Panc1 (cell line): Measurements from ENCODE around the gene ITIH5. TPM values are rescaled to one million over a fixed set of nuclear protein-coding genes. Genes with fewer than 3 reads are reported as not detected.

Experiments
- ATAC-seq: fragments of 200-7000 bp; cut with Tn5 transposase; 2 replicates; pipeline ENCODE4 v1.9.1; 2020; ENCODE audit warnings: mild to moderate bottlenecking, moderate library complexity
- BruUV-seq: library from RNA; stranded (reverse); fragments of 400-500 nt; replicated peaks from 2 replicates; lab custom pipeline; 2021; lab: Mats Ljungman, UMichigan
- CTCF ChIA-PET: fragments of 300-600 bp; sonication (Branson Sonifier 250); formaldehyde crosslinking; loops from one replicate; lab custom pipeline; 2022; ENCODE audit warnings: antibody characterized with exemption; lab: Charles Lee
- POLR2A ChIA-PET: fragments of 300-600 bp; sonication (Branson Sonifier 250); formaldehyde crosslinking; loops from one replicate; lab custom pipeline; 2022; ENCODE audit warnings: antibody characterized with exemption; lab: Charles Lee
- DNase-seq: peaks from one replicate; pipeline ENCODE4 v3.0.0-alpha.2; 2010; ENCODE audit warnings: low read depth, low spot score
- H3K27ac ChIP-seq: 2 replicates; pipeline ENCODE4 v1.5.1; 2011; ENCODE audit warnings: mild to moderate bottlenecking, low read length, inconsistent platforms
- H3K27me3 ChIP-seq: fragments of 200-500 bp; sonication (Bioruptor generic); 2 replicates; pipeline ENCODE4 v1.6.0; 2014; ENCODE audit warnings: low read length, inconsistent platforms; ENCODE audit not compliant: control insufficient read depth, insufficient read depth
- H3K36me3 ChIP-seq: fragments of 200-500 bp; sonication (Bioruptor generic); 2 replicates; pipeline ENCODE4 v1.5.1; 2014; ENCODE audit warnings: inconsistent platforms, mild to moderate bottlenecking, low read length, moderate library complexity; ENCODE audit not compliant: control insufficient read depth, insufficient read depth
- H3K4me1 ChIP-seq: 2 replicates; pipeline ENCODE4 v1.5.1; 2011; ENCODE audit warnings: inconsistent platforms, mild to moderate bottlenecking, low read length, moderate library complexity; ENCODE audit not compliant: control insufficient read depth, insufficient read depth
- H3K4me3 ChIP-seq, 2 experiments: 2 replicates each; pipeline ENCODE4 v1.5.1; 2011 to 2012; ENCODE audit warnings: low read depth in 2 of 2, low read length in 2 of 2, mild to moderate bottlenecking in 2 of 2, inconsistent platforms in 1 of 2, moderate library complexity in 1 of 2
- H3K9me3 ChIP-seq: fragments of 200-500 bp; sonication (Bioruptor generic); 2 replicates; pipeline ENCODE4 v1.5.1; 2014; ENCODE audit warnings: low read depth, mild to moderate bottlenecking, inconsistent platforms, low read length, moderate library complexity; ENCODE audit not compliant: control insufficient read depth, insufficient read depth
- CTCF ChIP-seq: fragments of 450-650 bp; IDR thresholded peaks from 2 replicates; pipeline ENCODE4 v1.5.1; 2017; ENCODE audit warnings: mild to moderate bottlenecking
- POLR2AphosphoS5 ChIP-seq: IDR thresholded peaks from 2 replicates; pipeline ENCODE4 v1.6.1; 2012; ENCODE audit warnings: mild to moderate bottlenecking, low read depth, low read length, moderate library complexity
- SIN3A ChIP-seq: IDR thresholded peaks from 2 replicates; pipeline ENCODE4 v1.6.1; 2012; ENCODE audit warnings: low read depth, mild to moderate bottlenecking, low read length, moderate library complexity, borderline replicate concordance; ENCODE audit not compliant: insufficient read depth
- TCF7L2 ChIP-seq: IDR thresholded peaks from 2 replicates; pipeline ENCODE4 v1.6.1; 2011; ENCODE audit warnings: mild to moderate bottlenecking, low read depth, low read length, inconsistent platforms
- in situ Hi-C: cut with HindIII; loops from 2 replicates; pipeline ENCODE4 v1.10.0; 2016; ENCODE audit warnings: low sequenced_read_pairs, low pct_unique_long_range_greater_than_20kb
- intact Hi-C: fragments of 100-400 bp; cut with micrococcal nuclease; formaldehyde crosslinking; loops from one replicate; pipeline ENCODE4 v1.10.0; 2022; ENCODE audit not compliant: unreplicated experiment
- total RNA-seq: library from RNA; stranded (reverse); gene quantifications from one replicate; pipeline ENCODE4 v1.2.1, GENCODE V29; 2021; ENCODE audit not compliant: unreplicated experiment
- TF ChIP-seq, protein P1 (sequence below), 2 experiments: IDR thresholded peaks; 2 replicates each; pipeline ENCODE4 v1.6.1; 2011 to 2012; ENCODE audit warnings: low read depth in 2 of 2, control low read depth in 1 of 2, low read length in 1 of 2, mild to moderate bottlenecking in 1 of 2, moderate library complexity in 1 of 2; ENCODE audit not compliant: insufficient read depth in 1 of 2

Gene ITIH5
- total RNA-seq, 1 experiment from 2014 or later = not detected

DNA sequence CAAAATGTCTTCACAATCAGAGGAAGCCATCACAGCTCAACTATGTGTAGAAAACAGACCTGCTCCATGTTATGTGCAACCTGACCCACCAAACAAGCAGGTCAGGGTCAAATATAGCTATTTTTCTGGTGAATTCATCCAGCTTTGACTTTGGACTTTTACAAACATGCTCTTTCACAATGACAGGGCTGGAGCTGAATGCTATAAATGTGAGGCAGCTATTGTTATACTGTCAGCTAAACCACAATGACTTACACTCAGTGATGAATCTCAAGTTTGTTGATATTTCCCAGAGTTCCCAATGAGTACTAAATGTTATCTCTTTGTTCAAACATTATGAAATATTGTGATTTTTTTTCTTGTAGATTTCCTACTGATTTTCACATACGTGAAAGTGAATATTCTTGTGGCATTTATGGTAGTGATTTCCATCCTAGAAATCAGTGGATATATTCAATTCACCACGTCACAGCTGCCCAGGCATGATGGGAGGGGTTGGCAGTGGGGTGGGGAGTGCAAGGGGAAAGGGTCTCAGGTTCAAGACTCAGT lies 33.9 kb upstream of the ITIH5 start:
- intact Hi-C loops = no loop called here
- no peak for TF ChIP-seq CTCF
- TF ChIP-seq, protein P1, sequence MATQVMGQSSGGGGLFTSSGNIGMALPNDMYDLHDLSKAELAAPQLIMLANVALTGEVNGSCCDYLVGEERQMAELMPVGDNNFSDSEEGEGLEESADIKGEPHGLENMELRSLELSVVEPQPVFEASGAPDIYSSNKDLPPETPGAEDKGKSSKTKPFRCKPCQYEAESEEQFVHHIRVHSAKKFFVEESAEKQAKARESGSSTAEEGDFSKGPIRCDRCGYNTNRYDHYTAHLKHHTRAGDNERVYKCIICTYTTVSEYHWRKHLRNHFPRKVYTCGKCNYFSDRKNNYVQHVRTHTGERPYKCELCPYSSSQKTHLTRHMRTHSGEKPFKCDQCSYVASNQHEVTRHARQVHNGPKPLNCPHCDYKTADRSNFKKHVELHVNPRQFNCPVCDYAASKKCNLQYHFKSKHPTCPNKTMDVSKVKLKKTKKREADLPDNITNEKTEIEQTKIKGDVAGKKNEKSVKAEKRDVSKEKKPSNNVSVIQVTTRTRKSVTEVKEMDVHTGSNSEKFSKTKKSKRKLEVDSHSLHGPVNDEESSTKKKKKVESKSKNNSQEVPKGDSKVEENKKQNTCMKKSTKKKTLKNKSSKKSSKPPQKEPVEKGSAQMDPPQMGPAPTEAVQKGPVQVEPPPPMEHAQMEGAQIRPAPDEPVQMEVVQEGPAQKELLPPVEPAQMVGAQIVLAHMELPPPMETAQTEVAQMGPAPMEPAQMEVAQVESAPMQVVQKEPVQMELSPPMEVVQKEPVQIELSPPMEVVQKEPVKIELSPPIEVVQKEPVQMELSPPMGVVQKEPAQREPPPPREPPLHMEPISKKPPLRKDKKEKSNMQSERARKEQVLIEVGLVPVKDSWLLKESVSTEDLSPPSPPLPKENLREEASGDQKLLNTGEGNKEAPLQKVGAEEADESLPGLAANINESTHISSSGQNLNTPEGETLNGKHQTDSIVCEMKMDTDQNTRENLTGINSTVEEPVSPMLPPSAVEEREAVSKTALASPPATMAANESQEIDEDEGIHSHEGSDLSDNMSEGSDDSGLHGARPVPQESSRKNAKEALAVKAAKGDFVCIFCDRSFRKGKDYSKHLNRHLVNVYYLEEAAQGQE (IDR thresholded peaks at IDR 0.05; ENCODE audit: insufficient read depth in 1 of 2, low read depth in 2 of 2, low read length in 1 of 2) = no peak
- TF ChIP-seq POLR2AphosphoS5 = no peak
- no peak for TF ChIP-seq TCF7L2
- CTCF ChIA-PET = no interaction called here
- DNase-seq (no peak), ATAC-seq (no peak)
- H3K27ac ChIP-seq = no peak overlapping the region
- in situ Hi-C loops = no loop called here
- BruUV-seq = no TSS peak
- no peaks in the 10 kb centered on the region for H3K4me1 ChIP-seq
- no peaks in the 10 kb centered on the region for H3K9me3 ChIP-seq
- H3K27me3 ChIP-seq = no peaks in the 10 kb centered on the region; the same call in 1 of the 2 replicates
- no peaks in the 10 kb centered on the region for H3K36me3 ChIP-seq
- no peak overlapping the region for H3K4me3 ChIP-seq
- POLR2A ChIA-PET = no interaction called here

- ChIA-PET POLR2A (interaction anchor here (0.6 kb wide), 1 partner anchor 951 kb away, joined by 3 read pairs; no protein-coding TSS in a partner anchor), CTCF (no interaction called here)
- no peaks in the 10 kb centered on the region for H3K9me3 ChIP-seq
- in situ Hi-C loops = no loop called here
- H3K27ac ChIP-seq = no peak overlapping the region
- H3K4me1 ChIP-seq = no peaks in the 10 kb centered on the region
- no peaks in the 10 kb centered on the region for H3K27me3 ChIP-seq
- DNase-seq (no peak), ATAC-seq (no peak)
- H3K36me3 ChIP-seq = no peaks in the 10 kb centered on the region
- no TSS peak for BruUV-seq
- intact Hi-C loops = no loop called here
- TF ChIP-seq TCF7L2 (no peak), CTCF (no peak), SIN3A (no peak)
- H3K4me3 ChIP-seq = no peak overlapping the region
Measured at GRCh38 chr10:7697426-7697825, 30.7 kb upstream of the ITIH5 start.
